CD8-positive, alpha-beta memory T cell (primary cell): ENCODE measurements around the gene KIN. TPM values are rescaled to one million over a fixed set of nuclear protein-coding genes. Genes with fewer than 3 reads are reported as not detected.

Experiments used
- CTCF ChIA-PET: fragments of 350-600 bp; sonication (Branson Sonifier 250); formaldehyde crosslinking; loops from one replicate; lab custom pipeline; 2021; ENCODE audit warnings: antibody characterized with exemption; lab: Charles Lee
- POLR2A ChIA-PET: fragments of 350-600 bp; sonication (Branson Sonifier 250); formaldehyde crosslinking; loops from one replicate; lab custom pipeline; 2021; ENCODE audit warnings: antibody characterized with exemption; lab: Charles Lee
- DNase-seq, 5 donors: peaks; one replicate each; pipeline versions ENCODE4 v3.0.0 to v3.0.0-alpha.2; 2020 to 2022; ENCODE audit warnings: mixed read lengths in 1 of 5
- H3K27ac ChIP-seq: one replicate; pipeline ENCODE4 v1.7.0; 2013; ENCODE audit warnings: low read depth, mild to moderate bottlenecking, low read length, moderate library complexity
- H3K27me3 ChIP-seq: 2 replicates; pipeline ENCODE4 v1.7.0; 2013; ENCODE audit warnings: low read length, mild to moderate bottlenecking; ENCODE audit not compliant: insufficient read depth, poor library complexity, severe bottlenecking
- H3K36me3 ChIP-seq: 2 replicates; pipeline ENCODE4 v1.7.0; 2013; ENCODE audit warnings: mild to moderate bottlenecking, low read length, moderate library complexity; ENCODE audit not compliant: insufficient read depth
- H3K4me1 ChIP-seq: 2 replicates; pipeline ENCODE4 v1.7.0; 2013; ENCODE audit warnings: mild to moderate bottlenecking, low read length, moderate library complexity; ENCODE audit not compliant: insufficient read depth
- H3K4me3 ChIP-seq: 2 replicates; pipeline ENCODE4 v1.7.0; 2013; ENCODE audit warnings: mild to moderate bottlenecking, low read length
- H3K9me3 ChIP-seq: 2 replicates; pipeline ENCODE4 v1.7.0; 2013; ENCODE audit warnings: mild to moderate bottlenecking, low read length
- H3K27ac Mint-ChIP-seq, 8 donors: one replicate each; pipeline ENCODE4 v1.8.0; 2020 to 2021; ENCODE audit warnings: mixed read lengths in 8 of 8, mild to moderate bottlenecking in 6 of 8, inconsistent platforms in 3 of 8, moderate library complexity in 3 of 8
- H3K27me3 Mint-ChIP-seq, 2 donors: one replicate each; pipeline ENCODE4 v1.8.0; 2020 to 2021; ENCODE audit warnings: mixed read lengths in 2 of 2, mild to moderate bottlenecking in 1 of 2, moderate library complexity in 1 of 2
- H3K36me3 Mint-ChIP-seq, 3 donors: one replicate each; pipeline ENCODE4 v1.8.0; 2020 to 2021; ENCODE audit warnings: mixed read lengths in 3 of 3, inconsistent platforms in 1 of 3, mild to moderate bottlenecking in 1 of 3
- H3K4me1 Mint-ChIP-seq, 3 donors: one replicate each; pipeline ENCODE4 v1.8.0; 2020 to 2021; ENCODE audit warnings: mixed read lengths in 3 of 3, inconsistent platforms in 1 of 3, mild to moderate bottlenecking in 1 of 3
- H3K4me3 Mint-ChIP-seq, 7 donors: one replicate each; pipeline ENCODE4 v1.8.0; 2020 to 2021; ENCODE audit warnings: mixed read lengths in 7 of 7, mild to moderate bottlenecking in 6 of 7, moderate library complexity in 4 of 7, inconsistent platforms in 2 of 7
- H3K9me3 Mint-ChIP-seq, 5 donors: one replicate each; pipeline ENCODE4 v1.8.0; 2020 to 2022; ENCODE audit warnings: mixed read lengths in 5 of 5, mild to moderate bottlenecking in 3 of 5, moderate library complexity in 2 of 5, inconsistent platforms in 1 of 5
- polyA plus RNA-seq: library from polyadenylated mRNA; unstranded; fragments of 300-500 nt; fragmentation: Illumina TruSeq; gene quantifications from one replicate; pipeline ENCODE4 v1.2.3, GENCODE V29; 2021
- total RNA-seq, 2 experiments: library from RNA; stranded (reverse); gene quantifications; one replicate each; pipeline ENCODE4 v1.2.3, GENCODE V29; 2021

Gene KIN
- total and polyA plus RNA-seq, 3 experiments from 2014 or later = 4.8 to 17.7 (median 15.4) TPM

DNA sequence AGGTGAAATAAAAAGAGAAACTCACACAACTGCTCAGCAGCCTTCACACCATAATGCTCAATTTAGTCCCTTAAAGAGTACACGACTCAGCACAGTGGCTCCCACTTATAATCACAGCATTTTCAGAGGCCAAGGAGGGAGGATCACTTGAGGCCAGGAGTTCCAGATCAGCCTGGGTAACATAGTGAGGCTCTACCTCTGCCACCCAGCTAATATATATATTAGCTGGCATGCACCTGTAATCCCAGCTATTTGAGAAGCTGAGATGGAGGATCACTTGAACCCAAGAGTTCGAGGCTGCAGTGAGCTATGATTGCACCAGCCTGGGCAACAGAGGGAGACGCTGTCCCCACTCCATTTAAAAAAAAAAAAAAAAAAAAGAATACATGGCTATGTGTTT, 82.5 kb downstream of the KIN start:
- no peaks in the 10 kb centered on the region for H3K36me3 ChIP-seq
- ChIA-PET CTCF (no interaction called here), POLR2A (no interaction called here)
- no peak overlapping the region for H3K27ac ChIP-seq
- Mint-ChIP-seq H3K27me3 (peaks cover 17 to 55% of the 10 kb centered on the region in 2 donors), H3K4me1 (no peaks in the 10 kb centered on the region), H3K36me3 (no peaks in the 10 kb centered on the region), H3K27ac (no peak overlapping the region), H3K4me3 (no peak overlapping the region), H3K9me3 (no peaks in the 10 kb centered on the region)
- no peaks in the 10 kb centered on the region for H3K4me1 ChIP-seq
- H3K27me3 ChIP-seq = peaks cover 6% of the 10 kb centered on the region
- no peak overlapping the region for H3K4me3 ChIP-seq
- DNase-seq = no peak
- no peaks in the 10 kb centered on the region for H3K9me3 ChIP-seq

DNA sequence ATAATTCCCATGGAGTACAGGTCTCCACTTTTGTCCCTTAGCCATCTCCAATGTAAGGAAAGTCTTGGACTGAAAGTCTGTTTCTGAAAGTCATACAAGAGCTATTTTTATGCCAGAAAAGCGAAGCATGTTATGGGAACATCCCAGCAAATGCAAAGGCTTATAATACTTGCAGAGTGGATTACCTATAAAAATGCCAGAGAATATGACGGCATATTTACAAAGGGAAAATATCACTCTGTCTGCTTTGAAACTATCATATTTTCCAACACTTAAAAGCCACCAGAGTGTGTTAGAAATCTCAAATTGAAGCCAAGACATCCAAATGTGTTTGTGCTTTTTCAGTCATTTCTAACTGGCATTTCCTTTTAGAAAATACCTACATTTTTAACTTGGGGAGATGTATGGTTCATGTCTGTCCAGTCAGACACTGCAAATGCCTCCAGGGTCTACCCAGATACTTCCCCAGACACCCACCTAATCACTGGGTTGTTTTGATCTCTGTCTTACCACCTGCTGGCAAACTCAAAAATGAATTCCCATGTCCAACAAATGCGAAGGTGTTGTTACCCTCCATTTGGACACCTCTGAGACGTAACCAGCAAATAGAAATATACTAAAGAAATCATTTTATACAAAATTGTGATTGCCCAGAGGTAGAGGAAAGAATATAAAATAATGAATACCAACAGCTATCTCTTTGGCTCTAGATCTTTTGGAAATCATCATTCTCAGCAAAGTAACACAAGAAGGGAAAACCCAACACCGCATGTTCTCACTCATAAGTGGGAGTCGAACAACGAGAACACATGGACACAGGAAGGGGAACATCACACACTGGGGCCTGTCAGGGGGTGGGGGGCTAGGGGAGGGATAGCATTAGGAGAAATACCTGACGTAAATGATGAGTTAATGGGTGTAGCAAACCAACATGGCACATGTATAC, 83.4 kb downstream of the KIN start:
- H3K4me3 Mint-ChIP-seq = no peak overlapping the region
- no peaks in the 10 kb centered on the region for H3K36me3 Mint-ChIP-seq
- H3K4me1 Mint-ChIP-seq = no peaks in the 10 kb centered on the region
- Histone ChIP-seq H3K36me3 (no peaks in the 10 kb centered on the region), H3K9me3 (no peaks in the 10 kb centered on the region), H3K4me3 (no peak overlapping the region), H3K27ac (no peak overlapping the region), H3K27me3 (peaks cover 6% of the 10 kb centered on the region), H3K4me1 (no peaks in the 10 kb centered on the region)
- no peak for DNase-seq
- no peaks in the 10 kb centered on the region for H3K9me3 Mint-ChIP-seq
- H3K27me3 Mint-ChIP-seq = peaks cover 19 to 55% of the 10 kb centered on the region in 2 donors
- ChIA-PET POLR2A (no interaction called here), CTCF (interaction anchor here (1.3 kb wide), 1 partner anchor 17 kb away, joined by 3 read pairs; no protein-coding TSS in a partner anchor)
- no peak overlapping the region for H3K27ac Mint-ChIP-seq

DNA sequence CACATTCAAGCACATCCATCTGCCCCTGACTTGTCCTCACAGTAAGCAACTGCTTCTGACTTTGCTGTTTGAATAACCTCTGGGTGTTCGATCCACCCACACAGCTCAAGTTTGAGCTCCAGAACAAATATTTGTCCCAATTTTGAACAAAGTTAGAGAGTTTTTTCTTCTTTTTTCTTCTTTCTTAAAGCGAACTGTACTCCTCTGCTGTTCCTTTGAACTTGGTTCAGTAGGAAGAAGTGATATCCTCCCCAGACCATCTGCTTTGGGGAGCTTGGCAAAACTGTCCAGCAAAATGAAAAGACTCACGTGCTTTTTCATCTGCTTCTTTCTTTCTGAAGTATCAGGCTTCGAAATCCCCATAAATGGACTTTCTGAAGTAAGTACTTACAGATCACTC, 84.7 kb downstream of the KIN start, which contains the start of gene ITIH2:
Gene ITIH2, plus strand, starts transcription at position 177 of the 400 bp plus-strand sequence. Its CDS starts 119 bp downstream, at position 296.
- DNase-seq = no peak
- H3K27me3 Mint-ChIP-seq = peaks cover 20 to 64% of the 10 kb centered on the region in 2 donors
- Histone ChIP-seq H3K9me3 (no peaks in the 10 kb centered on the region), H3K27me3 (peaks cover 6% of the 10 kb centered on the region), H3K27ac (no peak within 1 kb of the TSS), H3K4me3 (no peak within 1 kb of the TSS), H3K36me3 (no peaks in the 10 kb centered on the region), H3K4me1 (no peaks in the 10 kb centered on the region)
- ChIA-PET CTCF (interaction anchor here (1.3 kb wide), 1 partner anchor 16 kb away, joined by 3 read pairs; no protein-coding TSS in a partner anchor), POLR2A (no interaction called here)
- no peaks in the 10 kb centered on the region for H3K36me3 Mint-ChIP-seq
- no peak within 1 kb of the TSS for H3K4me3 Mint-ChIP-seq
- H3K27ac Mint-ChIP-seq = no peak within 1 kb of the TSS
- H3K4me1 Mint-ChIP-seq = no peaks in the 10 kb centered on the region
- no peaks in the 10 kb centered on the region for H3K9me3 Mint-ChIP-seq

DNA sequence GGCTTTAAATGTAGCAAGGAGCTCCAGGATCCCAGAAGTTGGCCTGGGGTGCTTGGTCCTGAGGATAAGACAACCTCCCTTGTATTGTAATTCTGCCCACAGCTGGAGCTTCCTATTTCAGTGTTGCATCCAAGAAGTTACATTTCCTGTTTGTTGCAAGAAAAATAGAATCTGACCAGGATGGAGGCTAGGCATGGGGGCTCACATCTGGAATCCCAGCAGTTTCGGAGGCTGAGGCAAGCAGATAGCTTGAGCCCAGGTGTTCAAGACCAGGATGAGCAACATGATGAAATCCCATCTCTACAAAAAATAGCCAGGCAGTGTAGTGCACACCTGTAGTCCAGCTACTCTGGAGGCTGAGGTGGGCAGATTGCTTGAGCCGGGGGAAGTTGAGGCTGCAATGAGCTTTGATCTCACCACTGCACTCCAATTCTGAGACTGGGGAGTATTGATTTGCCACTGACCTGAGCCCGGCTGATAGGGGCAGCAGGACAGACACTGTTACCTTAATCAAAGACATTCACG, 85.4 kb downstream of the KIN start:
- H3K9me3 Mint-ChIP-seq = no peaks in the 10 kb centered on the region

DNA sequence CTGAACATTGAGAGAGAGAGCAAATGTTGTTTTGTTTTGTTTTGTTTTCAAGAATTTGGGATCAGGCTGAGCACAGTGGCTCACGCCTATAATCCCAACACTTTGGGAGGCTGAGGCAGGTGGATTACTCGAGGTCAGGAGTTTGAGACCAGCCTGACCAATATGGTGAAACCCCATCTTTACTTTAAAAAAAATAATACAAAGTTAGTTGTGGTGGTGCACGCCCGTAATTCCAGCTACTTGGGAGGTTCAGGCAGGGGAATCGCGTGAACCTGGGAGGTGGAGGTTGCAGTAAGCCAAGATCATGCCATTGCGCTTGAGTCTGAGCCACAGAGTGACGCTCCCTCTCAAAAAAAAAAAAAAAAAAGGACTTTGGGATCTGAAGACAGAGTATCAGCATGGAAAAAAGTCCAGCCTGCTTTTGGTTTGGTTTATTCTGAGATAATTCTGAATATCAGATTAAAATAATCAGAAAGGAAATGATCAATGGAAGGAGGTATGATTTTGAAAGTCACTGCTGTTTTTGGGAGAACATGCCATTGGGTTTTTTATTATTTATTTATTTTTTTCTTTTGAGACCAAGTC, 86.5 kb downstream of the KIN start:
- Mint-ChIP-seq H3K27me3 (peaks cover 16 to 66% of the 10 kb centered on the region in 2 donors), H3K4me3 (no peak overlapping the region), H3K36me3 (no peaks in the 10 kb centered on the region), H3K4me1 (no peaks in the 10 kb centered on the region), H3K9me3 (no peaks in the 10 kb centered on the region), H3K27ac (no peak overlapping the region)
- POLR2A ChIA-PET = no interaction called here
- no peaks in the 10 kb centered on the region for H3K36me3 ChIP-seq
- no peaks in the 10 kb centered on the region for H3K9me3 ChIP-seq
- CTCF ChIA-PET = interaction anchor here (0.9 kb wide), 1 partner anchor 14 kb away, joined by 4 read pairs; no protein-coding TSS in a partner anchor
- no peak overlapping the region for H3K4me3 ChIP-seq
- peaks cover 6% of the 10 kb centered on the region for H3K27me3 ChIP-seq
- H3K4me1 ChIP-seq = no peaks in the 10 kb centered on the region
- DNase-seq = no peak
- H3K27ac ChIP-seq = no peak overlapping the region

More for the DNA sequence above, 85.4 kb downstream of the KIN start:
- H3K27ac Mint-ChIP-seq = no peak overlapping the region
- H3K27me3 Mint-ChIP-seq = peaks cover 20 to 67% of the 10 kb centered on the region in 2 donors
- POLR2A ChIA-PET = no interaction called here
- no peaks in the 10 kb centered on the region for H3K9me3 ChIP-seq
- no peak overlapping the region for H3K27ac ChIP-seq
- H3K4me1 ChIP-seq = no peaks in the 10 kb centered on the region
- H3K4me3 Mint-ChIP-seq = no peak overlapping the region
- H3K27me3 ChIP-seq = peaks cover 6% of the 10 kb centered on the region
- H3K4me3 ChIP-seq = no peak overlapping the region
- no peaks in the 10 kb centered on the region for H3K4me1 Mint-ChIP-seq
- H3K36me3 ChIP-seq = no peaks in the 10 kb centered on the region
- CTCF ChIA-PET = no interaction called here
- H3K36me3 Mint-ChIP-seq = no peaks in the 10 kb centered on the region
- DNase-seq = no peak

Other genes starting within 250 kb of the KIN start
- gene ITIH5, start 121.0 kb downstream of the KIN start, total RNA-seq = not detected
- gene ITIH5, start 121.0 kb downstream of the KIN start, polyA plus RNA-seq = not detected
- gene ITIH2, start 84.7 kb downstream of the KIN start, total RNA-seq = not detected
- gene ITIH2, start 84.7 kb downstream of the KIN start, polyA plus RNA-seq = not detected
- 100 to 1,000 TPM; 272 to 309 TPM for gene ATP5F1C, start 184 bp upstream of the KIN start, total RNA-seq
- gene ATP5F1C, start 184 bp upstream of the KIN start, polyA plus RNA-seq = 370 TPM
- gene TAF3, start 30.5 kb upstream of the KIN start, total RNA-seq = 10 to 100 TPM; 22.5 to 22.6 TPM
- gene TAF3, start 30.5 kb upstream of the KIN start, polyA plus RNA-seq = 16.9 TPM